ENCODE results near the gene PDSS2. TPM values are rescaled to one million over a fixed set of nuclear protein-coding genes. Genes with fewer than 3 reads are reported as not detected.

The PDSS2 gene
- total RNA-seq, result 17.0 and 19.5 TPM in 2 replicates

GRCh38 chr6:107459283-107460082 lies at the start of gene PDSS2:
PDSS2 (minus strand) TSS chr6:107459564; CDS start chr6:107459285, 279 bp downstream.

GRCh38 chr6:107489636-107490565 lies 30.5 kb upstream of the PDSS2 start, which contains the start of gene SOBP:
SOBP (plus strand) TSS chr6:107490117; CDS start chr6:107490617, 500 bp downstream.

GRCh38 chr6:107114926-107115694 lies 344.3 kb downstream of the PDSS2 start, which contains the start of gene BEND3:
BEND3 (minus strand) TSS chr6:107115515; CDS start chr6:107099285, 16,230 bp downstream.

Other genes starting within 250 kb of the PDSS2 start
- 10.2 and 15.4 TPM in 2 replicates for gene SOBP, start 30.6 kb upstream of the PDSS2 start, total RNA-seq